GM10248 (cell line): ENCODE measurements around the gene RCBTB1.

Experiments used
- CTCF ChIA-PET: fragments of 300-600 bp; sonication (Branson Sonifier 250); formaldehyde crosslinking; extraction: SDS; loops from one replicate; lab custom pipeline; 2021; ENCODE audit warnings: antibody characterized with exemption; lab: Yijun Ruan, JAX
- POLR2A ChIA-PET: fragments of 350-650 bp; sonication (Branson Sonifier 250); formaldehyde crosslinking; extraction: SDS; loops from one replicate; lab custom pipeline; 2020; ENCODE audit warnings: antibody characterized with exemption; lab: Yijun Ruan, JAX
- DNase-seq: peaks from one replicate; pipeline ENCODE4 v3.0.0; 2012; ENCODE audit errors: extremely low spot score
- TF ChIP-seq, protein P1 (sequence below): IDR thresholded peaks from 2 replicates; pipeline ENCODE4 v1.5.1; 2012; ENCODE audit warnings: mild to moderate bottlenecking, low read depth; ENCODE audit errors: extremely low read depth, missing control alignments, control extremely low read depth

Gene RCBTB1

DNA sequence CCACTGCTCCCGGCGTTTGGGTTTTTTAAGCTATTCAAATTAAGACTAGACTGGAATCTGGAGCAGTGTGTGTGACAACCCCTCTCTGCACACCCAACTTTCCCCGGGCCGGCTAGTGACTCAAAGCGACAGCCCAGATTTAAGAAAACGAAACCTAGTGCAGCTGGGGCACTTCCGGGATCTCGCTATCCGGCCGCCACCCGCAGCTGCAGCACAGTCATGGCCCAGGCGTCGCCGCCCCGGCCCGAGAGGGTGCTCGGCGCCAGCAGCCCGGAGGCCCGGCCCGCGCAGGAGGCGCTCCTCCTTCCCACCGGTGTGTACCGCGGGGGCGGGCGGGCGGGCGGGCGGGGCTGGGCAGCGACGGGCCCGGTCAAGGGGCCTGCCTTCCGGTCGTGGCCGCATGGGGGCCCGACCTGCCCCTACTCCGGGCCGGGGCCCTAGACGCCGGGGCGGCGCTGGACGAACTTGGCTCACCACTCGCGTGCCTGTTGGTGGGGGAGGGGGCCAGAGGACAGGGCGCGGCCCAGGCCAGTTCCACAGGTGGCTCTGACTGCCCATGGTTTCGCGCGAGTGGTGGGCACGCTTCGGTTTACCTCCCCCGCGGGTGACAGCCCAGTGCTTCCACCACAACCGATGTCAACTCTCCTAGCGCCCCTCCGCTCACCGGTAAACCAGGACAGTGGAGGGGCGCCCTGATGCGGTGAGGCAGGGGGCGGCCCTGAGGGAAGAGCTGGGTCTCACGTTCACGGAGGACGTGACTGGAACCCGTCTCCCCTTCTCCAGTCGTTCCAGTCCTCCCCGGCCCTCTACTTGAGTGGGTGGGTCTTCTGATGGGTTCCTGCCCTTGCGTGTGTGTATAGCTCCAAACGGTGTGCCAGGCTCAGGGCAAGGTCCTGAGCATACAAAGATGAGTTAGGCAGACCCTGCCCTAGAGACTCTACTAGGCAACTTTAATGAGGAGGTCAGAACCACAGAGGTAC, 89.3 kb downstream of the RCBTB1 start, which contains the start of gene PHF11:
Gene PHF11, plus strand, starts transcription at position 171 of the 980 bp plus-strand sequence. Its CDS starts 49 bp downstream, at position 220.
- TF ChIP-seq, protein P1, sequence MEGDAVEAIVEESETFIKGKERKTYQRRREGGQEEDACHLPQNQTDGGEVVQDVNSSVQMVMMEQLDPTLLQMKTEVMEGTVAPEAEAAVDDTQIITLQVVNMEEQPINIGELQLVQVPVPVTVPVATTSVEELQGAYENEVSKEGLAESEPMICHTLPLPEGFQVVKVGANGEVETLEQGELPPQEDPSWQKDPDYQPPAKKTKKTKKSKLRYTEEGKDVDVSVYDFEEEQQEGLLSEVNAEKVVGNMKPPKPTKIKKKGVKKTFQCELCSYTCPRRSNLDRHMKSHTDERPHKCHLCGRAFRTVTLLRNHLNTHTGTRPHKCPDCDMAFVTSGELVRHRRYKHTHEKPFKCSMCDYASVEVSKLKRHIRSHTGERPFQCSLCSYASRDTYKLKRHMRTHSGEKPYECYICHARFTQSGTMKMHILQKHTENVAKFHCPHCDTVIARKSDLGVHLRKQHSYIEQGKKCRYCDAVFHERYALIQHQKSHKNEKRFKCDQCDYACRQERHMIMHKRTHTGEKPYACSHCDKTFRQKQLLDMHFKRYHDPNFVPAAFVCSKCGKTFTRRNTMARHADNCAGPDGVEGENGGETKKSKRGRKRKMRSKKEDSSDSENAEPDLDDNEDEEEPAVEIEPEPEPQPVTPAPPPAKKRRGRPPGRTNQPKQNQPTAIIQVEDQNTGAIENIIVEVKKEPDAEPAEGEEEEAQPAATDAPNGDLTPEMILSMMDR, result no peak
- DNase-seq, result peak; percentile 89
- CTCF ChIA-PET, result interaction anchor here (1.1 to 2.0 kb wide), 4 partner anchors 15 to 65 kb away, joined by 3 to 6 read pairs (median 4); no protein-coding TSS in a partner anchor
- POLR2A ChIA-PET, result no interaction called here

DNA sequence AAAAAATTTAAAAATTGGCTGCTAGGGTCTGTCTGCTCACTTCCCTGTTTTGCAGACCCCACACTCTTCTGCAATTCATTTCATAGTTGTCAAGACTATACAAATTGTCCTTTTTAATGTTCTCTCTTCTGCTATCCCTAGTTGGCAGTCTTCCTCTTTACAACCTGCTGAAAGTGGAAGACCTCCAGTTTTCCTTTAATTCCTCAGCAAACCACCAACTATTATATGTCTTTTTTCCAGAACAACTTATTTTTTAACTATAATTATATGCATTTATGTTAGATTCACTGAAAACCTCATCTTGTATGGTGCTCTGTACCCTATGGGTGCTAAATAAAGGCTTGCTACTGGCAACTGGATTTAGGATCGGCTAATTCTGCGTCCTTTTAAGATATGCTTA, 90.7 kb downstream of the RCBTB1 start:
- TF ChIP-seq, protein P1, result peak; percentile 15
- ChIA-PET POLR2A (interaction anchor here (0.7 kb wide), 1 partner anchor 9 kb away, joined by 6 read pairs; no protein-coding TSS in a partner anchor), CTCF (interaction anchor here (1.4 to 1.9 kb wide), 3 partner anchors 10 to 55 kb away, joined by 3 to 6 read pairs (median 4); no protein-coding TSS in a partner anchor)
- no peak for DNase-seq

DNA sequence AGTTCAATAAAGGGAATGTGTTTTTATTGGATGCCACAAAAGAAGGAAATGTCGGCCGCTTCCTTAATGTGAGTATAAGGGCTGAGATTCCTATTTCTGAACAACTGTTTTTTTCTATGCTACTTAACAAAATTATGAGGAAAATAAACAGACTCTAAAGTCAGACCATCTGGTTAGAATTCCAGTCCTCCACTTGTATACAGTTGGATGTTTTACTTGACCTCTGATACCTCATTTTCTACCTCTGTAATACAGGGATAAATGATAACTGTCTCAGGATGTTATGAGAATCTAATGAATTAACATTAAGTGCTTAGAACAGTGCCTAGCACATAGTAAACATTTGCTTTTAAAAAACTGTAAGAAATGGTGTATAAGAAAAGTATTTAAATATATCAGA, 96.8 kb downstream of the RCBTB1 start:
- POLR2A ChIA-PET, result no interaction called here
- CTCF ChIA-PET, result no interaction called here
- TF ChIP-seq, protein P1, result no peak
- DNase-seq, result no peak
